H9 (cell line): ENCODE data around the gene SELENOH. TPM values are rescaled to one million over a fixed set of nuclear protein-coding genes. Genes with fewer than 3 reads are reported as not detected.

Experiments
- DNase-seq: peaks from one replicate; pipeline ENCODE4 v3.0.0-alpha.2; 2017
- H2AFZ ChIP-seq: one replicate; pipeline ENCODE4 v1.6.1; 2013; ENCODE audit warnings: mild to moderate bottlenecking, low read length, control low read depth, moderate library complexity
- H2AK5ac ChIP-seq: 2 replicates; pipeline ENCODE4 v1.6.1; 2013; ENCODE audit warnings: low read length, control low read depth, mixed read lengths; ENCODE audit not compliant: insufficient read length
- H2BK120ac ChIP-seq: one replicate; pipeline ENCODE4 v1.6.1; 2013; ENCODE audit warnings: low read depth, mild to moderate bottlenecking, low read length, control low read depth, inconsistent platforms; ENCODE audit not compliant: poor library complexity, severe bottlenecking
- H2BK12ac ChIP-seq: 2 replicates; pipeline ENCODE4 v1.6.1; 2013; ENCODE audit warnings: low read length, control low read depth, mixed read lengths, low read depth; ENCODE audit not compliant: insufficient read length
- H2BK15ac ChIP-seq: 2 replicates; pipeline ENCODE4 v1.6.1; 2013; ENCODE audit warnings: low read depth, low read length, control low read depth
- H2BK20ac ChIP-seq: one replicate; pipeline ENCODE4 v1.6.1; 2013; ENCODE audit warnings: low read depth, mild to moderate bottlenecking, low read length, control low read depth, inconsistent platforms; ENCODE audit not compliant: poor library complexity, severe bottlenecking
- H2BK5ac ChIP-seq: 2 replicates; pipeline ENCODE4 v1.6.1; 2013; ENCODE audit warnings: low read length, control low read depth, mixed read lengths; ENCODE audit not compliant: insufficient read length
- H3K14ac ChIP-seq: 2 replicates; pipeline ENCODE4 v1.6.1; 2013; ENCODE audit warnings: low read length, control low read depth; ENCODE audit not compliant: insufficient read depth
- H3K18ac ChIP-seq: 2 replicates; pipeline ENCODE4 v1.6.1; 2013; ENCODE audit warnings: low read depth, mild to moderate bottlenecking, mixed read lengths, low read length, control low read depth; ENCODE audit not compliant: insufficient read length
- H3K23ac ChIP-seq: 2 replicates; pipeline ENCODE4 v1.6.1; 2013; ENCODE audit warnings: low read length, control low read depth, mixed read lengths, low read depth; ENCODE audit not compliant: insufficient read length
- H3K23me2 ChIP-seq: 2 replicates; pipeline ENCODE4 v1.6.1; 2013; ENCODE audit warnings: low read depth, mild to moderate bottlenecking, mixed read lengths, low read length, control low read depth; ENCODE audit not compliant: insufficient read length, poor library complexity, severe bottlenecking
- H3K27ac ChIP-seq: 2 replicates; pipeline ENCODE4 v1.5.1; 2013; ENCODE audit warnings: low read length, control low read depth, mixed read lengths, low read depth; ENCODE audit not compliant: insufficient read length
- H3K27me3 ChIP-seq: 2 replicates; pipeline ENCODE4 v1.6.1; 2013; ENCODE audit warnings: low read length, control low read depth, inconsistent platforms; ENCODE audit not compliant: insufficient read depth
- H3K4ac ChIP-seq: 2 replicates; pipeline ENCODE4 v1.6.1; 2013; ENCODE audit warnings: low read depth, mild to moderate bottlenecking, control low read depth, inconsistent platforms, low read length, moderate library complexity
- H3K4me1 ChIP-seq: 2 replicates; pipeline ENCODE4 v1.6.1; 2013; ENCODE audit warnings: low read length, control low read depth, inconsistent platforms; ENCODE audit not compliant: insufficient read depth
- H3K4me2 ChIP-seq: 2 replicates; pipeline ENCODE4 v1.6.1; 2013; ENCODE audit warnings: low read length, control low read depth, mixed read lengths; ENCODE audit not compliant: insufficient read length, insufficient read depth
- H3K56ac ChIP-seq: 2 replicates; pipeline ENCODE4 v1.6.1; 2013; ENCODE audit warnings: low read depth, mild to moderate bottlenecking, mixed read lengths, low read length, control low read depth; ENCODE audit not compliant: insufficient read length
- H3K79me1 ChIP-seq: 2 replicates; pipeline ENCODE4 v1.6.1; 2013; ENCODE audit warnings: low read depth, mild to moderate bottlenecking, moderate library complexity, low read length, control low read depth, inconsistent platforms; ENCODE audit not compliant: insufficient read depth, poor library complexity, severe bottlenecking
- H3K79me2 ChIP-seq: 2 replicates; pipeline ENCODE4 v1.6.1; 2013; ENCODE audit warnings: low read length, control low read depth, inconsistent platforms; ENCODE audit not compliant: insufficient read depth
- H3K9ac ChIP-seq: 2 replicates; pipeline ENCODE4 v1.6.1; 2013; ENCODE audit warnings: low read length, control low read depth, mixed read lengths; ENCODE audit not compliant: insufficient read length; ENCODE audit errors: extremely low read depth
- H3K9me3 ChIP-seq: one replicate; pipeline ENCODE4 v1.6.1; 2013; ENCODE audit warnings: low read depth, low read length, inconsistent platforms; ENCODE audit not compliant: control insufficient read depth
- H3T11ph ChIP-seq: one replicate; pipeline ENCODE4 v1.6.1; 2013; ENCODE audit warnings: mild to moderate bottlenecking, low read length, control low read depth, inconsistent platforms
- H4K20me1 ChIP-seq: one replicate; pipeline ENCODE4 v1.6.1; 2013; ENCODE audit not compliant: control insufficient read depth, insufficient read length, insufficient read depth
- H4K5ac ChIP-seq: 2 replicates; pipeline ENCODE4 v1.6.1; 2013; ENCODE audit warnings: low read depth, mild to moderate bottlenecking, mixed read lengths, low read length, control low read depth; ENCODE audit not compliant: insufficient read length
- H4K8ac ChIP-seq: replicated peaks from 2 replicates; pipeline ENCODE4 v1.6.1; 2013; ENCODE audit warnings: low read length, control low read depth, mixed read lengths, low read depth; ENCODE audit not compliant: insufficient read length
- H4K91ac ChIP-seq: 2 replicates; pipeline ENCODE4 v1.6.1; 2013; ENCODE audit warnings: low read depth, mild to moderate bottlenecking, moderate library complexity, mixed read lengths, low read length, control low read depth; ENCODE audit not compliant: insufficient read length
- H3K27ac Mint-ChIP-seq, 3 experiments: 2 replicates in 2 of 3; 3 replicates in 1 of 3; pipeline ENCODE4 v1.8.0; 2020 to 2021; ENCODE audit warnings: mixed read lengths in 3 of 3, mild to moderate bottlenecking in 1 of 3, moderate library complexity in 1 of 3
- H3K27me3 Mint-ChIP-seq: 2 replicates; pipeline ENCODE4 v1.8.0; 2021; ENCODE audit warnings: low read depth, mild to moderate bottlenecking, moderate library complexity, mixed read lengths
- H3K36me3 Mint-ChIP-seq, 3 experiments: 2 replicates in 2 of 3; 3 replicates in 1 of 3; pipeline ENCODE4 v1.8.0; 2020 to 2021; ENCODE audit warnings: low read depth in 3 of 3, mixed read lengths in 3 of 3; ENCODE audit not compliant: insufficient read depth in 1 of 3
- H3K4me1 Mint-ChIP-seq, 2 experiments: 2 replicates each; pipeline ENCODE4 v1.8.0; 2020; ENCODE audit warnings: mixed read lengths in 2 of 2
- H3K4me3 Mint-ChIP-seq, 2 experiments: 2 replicates in 1 of 2; 3 replicates in 1 of 2; pipeline ENCODE4 v1.8.0; 2020 to 2021; ENCODE audit warnings: mild to moderate bottlenecking in 2 of 2, mixed read lengths in 2 of 2, moderate library complexity in 1 of 2
- H3K9me3 Mint-ChIP-seq, 2 experiments: 2 replicates in 1 of 2; 3 replicates in 1 of 2; pipeline ENCODE4 v1.8.0; 2020; ENCODE audit warnings: mild to moderate bottlenecking in 2 of 2, mixed read lengths in 2 of 2, moderate library complexity in 1 of 2
- CTCF ChIP-seq: fragments of 200-600 bp; sonication (generic); conservative IDR thresholded peaks from 3 replicates; pipeline ENCODE4 v1.8.0; 2021; ENCODE audit warnings: antibody characterized with exemption, mild to moderate bottlenecking
- WGBS: extraction: QIAGEN DNeasy Blood & Tissue Kit; methylation state at CpG from one replicate; pipeline ENCODE4 v1.1.7; 2013; ENCODE audit warnings: missing lambda C conversion rate, low lambda C conversion rate, mixed read lengths; ENCODE audit not compliant: insufficient read length; ENCODE audit errors: extremely low coverage; 5-methylcytosine and 5-hydroxymethylcytosine counted together
- total RNA-seq: library from RNA; stranded (reverse); gene quantifications from 2 replicates; pipeline ENCODE4 v1.2.1, GENCODE V29; 2021

SELENOH gene
- total RNA-seq, 1 experiment from 2014 or later = 251 TPM

- Histone ChIP-seq H4K8ac (no peak overlapping the region), H3K18ac (no peak overlapping the region), H2AK5ac (no peak overlapping the region), H3K56ac (no peak overlapping the region), H3K79me1 (no peaks in the 10 kb centered on the region), H3K4me2 (no peak overlapping the region), H3K27me3 (no peaks in the 10 kb centered on the region), H3K27ac (no peak overlapping the region), H3K23ac (no peak overlapping the region), H3K14ac (no peak overlapping the region), H3K79me2 (no peaks in the 10 kb centered on the region), H2BK120ac (no peak overlapping the region), H2BK5ac (no peak overlapping the region), H3K4me1 (no peaks in the 10 kb centered on the region), H3K4ac (no peak overlapping the region), H2BK20ac (no peak overlapping the region), H4K91ac (no peak overlapping the region), H3T11ph (no peak overlapping the region), H2BK12ac (no peak overlapping the region), H3K9me3 (no peaks in the 10 kb centered on the region), H4K5ac (no peak overlapping the region), H2AFZ (no peak overlapping the region), H3K23me2 (no peaks in the 10 kb centered on the region), H3K9ac (no peak overlapping the region), H4K20me1 (no peaks in the 10 kb centered on the region), H2BK15ac (no peak overlapping the region)
- H3K27me3 Mint-ChIP-seq = no peaks in the 10 kb centered on the region
- DNase-seq = no peak
- H3K27ac Mint-ChIP-seq = no peak overlapping the region; a peak in 1 of 7 replicates
- TF ChIP-seq CTCF = no peak
- H3K4me1 Mint-ChIP-seq = peaks cover 0 to 4% of the 10 kb centered on the region in 2 experiments; a peak in 1 of 4 replicates
- no peak overlapping the region for H3K4me3 Mint-ChIP-seq
- no CpG with 5 or more reads among the region's 4 CpGs for WGBS
- no peaks in the 10 kb centered on the region for H3K9me3 Mint-ChIP-seq
- H3K36me3 Mint-ChIP-seq = peaks cover 28 to 63% (median 47%) of the 10 kb centered on the region in 3 experiments; a peak in 6 of 7 replicates
Measured at GRCh38 chr11:57703341-57703740, 38.0 kb upstream of the SELENOH start.
